ENCODE data around the gene SLC25A51.

GRCh38 chr9:37943345-37944265 lies 39.7 kb upstream of the SLC25A51 start:
- TF ChIP-seq, protein P1, sequence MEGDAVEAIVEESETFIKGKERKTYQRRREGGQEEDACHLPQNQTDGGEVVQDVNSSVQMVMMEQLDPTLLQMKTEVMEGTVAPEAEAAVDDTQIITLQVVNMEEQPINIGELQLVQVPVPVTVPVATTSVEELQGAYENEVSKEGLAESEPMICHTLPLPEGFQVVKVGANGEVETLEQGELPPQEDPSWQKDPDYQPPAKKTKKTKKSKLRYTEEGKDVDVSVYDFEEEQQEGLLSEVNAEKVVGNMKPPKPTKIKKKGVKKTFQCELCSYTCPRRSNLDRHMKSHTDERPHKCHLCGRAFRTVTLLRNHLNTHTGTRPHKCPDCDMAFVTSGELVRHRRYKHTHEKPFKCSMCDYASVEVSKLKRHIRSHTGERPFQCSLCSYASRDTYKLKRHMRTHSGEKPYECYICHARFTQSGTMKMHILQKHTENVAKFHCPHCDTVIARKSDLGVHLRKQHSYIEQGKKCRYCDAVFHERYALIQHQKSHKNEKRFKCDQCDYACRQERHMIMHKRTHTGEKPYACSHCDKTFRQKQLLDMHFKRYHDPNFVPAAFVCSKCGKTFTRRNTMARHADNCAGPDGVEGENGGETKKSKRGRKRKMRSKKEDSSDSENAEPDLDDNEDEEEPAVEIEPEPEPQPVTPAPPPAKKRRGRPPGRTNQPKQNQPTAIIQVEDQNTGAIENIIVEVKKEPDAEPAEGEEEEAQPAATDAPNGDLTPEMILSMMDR (IDR thresholded peaks at IDR 0.05), result no peak
- no peak for TF ChIP-seq POLR2A (IDR thresholded peaks at IDR 0.05)

All from testis (tissue), 2 donors.